Kidney (tissue), 14 donors: Measurements from ENCODE around the gene LORICRIN. TPM values are rescaled to one million over a fixed set of nuclear protein-coding genes. Genes with fewer than 3 reads are reported as not detected.

Source experiments
- DNase-seq, 5 donors: peaks; one replicate each; pipeline ENCODE4 v3.0.0-alpha.2; 2013 to 2020
- FAIRE-seq: peaks from 2 replicates; lab custom pipeline; 2012; peaks lifted over from hg19 to GRCh38; lab: Jason Lieb, UNC
- H3K27ac ChIP-seq, 2 donors: one replicate each; pipeline ENCODE4 v1.7.0; 2013; ENCODE audit warnings: low read depth in 2 of 2, low read length in 2 of 2, inconsistent platforms in 1 of 2
- H3K27me3 ChIP-seq: one replicate; pipeline ENCODE4 v1.7.1; 2013; ENCODE audit warnings: low read length, inconsistent platforms; ENCODE audit not compliant: control insufficient read depth, insufficient read depth
- H3K36me3 ChIP-seq, 3 donors: one replicate each; pipeline versions ENCODE4 v1.7.0 to v1.7.1; 2013; ENCODE audit warnings: low read length in 3 of 3, control low read depth in 1 of 3, inconsistent platforms in 1 of 3; ENCODE audit not compliant: insufficient read depth in 3 of 3, control insufficient read depth in 2 of 3
- H3K4me1 ChIP-seq, 3 donors: one replicate each; pipeline versions ENCODE4 v1.7.0 to v1.7.1; 2013; ENCODE audit warnings: low read length in 3 of 3, inconsistent platforms in 1 of 3, low read depth in 1 of 3; ENCODE audit not compliant: control insufficient read depth in 2 of 3, insufficient read depth in 2 of 3
- H3K4me3 ChIP-seq, 3 donors: one replicate each; pipeline versions ENCODE4 v1.7.0 to v1.8.1; 2013; ENCODE audit warnings: low read length in 3 of 3, control low read depth in 1 of 3, inconsistent platforms in 1 of 3
- H3K9ac ChIP-seq, 3 donors: one replicate each; pipeline versions ENCODE4 v1.7.0 to v1.7.1; 2013; ENCODE audit warnings: low read length in 3 of 3, control low read depth in 1 of 3, inconsistent platforms in 1 of 3
- H3K9me3 ChIP-seq, 3 donors: one replicate each; pipeline versions ENCODE4 v1.7.0 to v1.7.1; 2013; ENCODE audit warnings: low read length in 3 of 3, control low read depth in 1 of 3, inconsistent platforms in 1 of 3; ENCODE audit not compliant: control insufficient read depth in 2 of 3, insufficient read depth in 1 of 3
- intact Hi-C: fragments of 100-400 bp; cut with DNase I; formaldehyde crosslinking; loops from one replicate; pipeline ENCODE4 v1.11.1; 2022
- polyA plus RNA-seq: library from polyadenylated mRNA; stranded (reverse); fragments of 350-450 nt; fragmentation: Illumina TruSeq; extraction: RNeasy Lipid Tissue Mini Kit (QIAGEN cat#74804); gene quantifications from one replicate; pipeline ENCODE4 v1.2.3, GENCODE V29; 2014; ENCODE audit warnings: low read depth, low replicate concordance; ENCODE audit not compliant: insufficient read depth
- total RNA-seq: library from RNA; stranded (reverse); fragmentation: NEBNext Ultra II Directional; extraction: Animal tissue kit (Norgen Biotek cat#: 25700); gene quantifications from one replicate; pipeline ENCODE4 v1.2.1, GENCODE V29; 2021
- TF ChIP-seq, protein P1 (sequence below): IDR thresholded peaks from 3 replicates; pipeline ENCODE4 v1.5.1; 2012; ENCODE audit warnings: mild to moderate bottlenecking, moderate library complexity, borderline replicate concordance; ENCODE audit not compliant: insufficient read depth; ENCODE audit errors: extremely low read depth
- donor health status: control.
- donor health status: control.
- donor health status: control.
- donor health status: control.
- donor health status: control.
- donor health status: DM: yes; HTN: yes; CAD: no.
- donor health status: Normal renal cell carcinoma (clear cell type).

LORICRIN gene
- total and polyA plus RNA-seq, 2 donors from 2014 or later, result not detected

DNA sequence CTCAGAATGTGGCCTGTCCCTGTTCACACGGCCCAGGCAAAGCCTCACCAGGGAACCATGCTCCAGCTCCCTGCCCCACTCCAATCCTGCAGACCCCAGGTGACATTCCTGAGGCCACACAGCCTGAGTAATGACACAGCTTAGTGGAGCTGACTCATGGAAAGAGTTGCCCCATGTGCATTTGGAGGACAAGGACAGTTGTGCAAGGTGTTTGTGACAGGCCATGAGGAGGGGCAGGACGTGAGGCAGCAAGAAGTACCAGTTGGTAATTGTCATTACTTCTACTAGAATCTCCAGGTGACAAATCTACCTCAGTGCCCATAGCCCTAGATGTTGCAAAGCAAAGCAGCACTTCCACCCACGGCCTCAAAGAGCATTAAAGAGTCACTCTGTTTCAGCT lies 26.9 kb upstream of the LORICRIN start:
- no peaks in the 10 kb centered on the region for H3K27me3 ChIP-seq
- intact Hi-C loops, result no loop called here
- DNase-seq (no peak), FAIRE-seq (no peak)
- H3K4me1 ChIP-seq, result no peaks in the 10 kb centered on the region
- H3K36me3 ChIP-seq, result no peaks in the 10 kb centered on the region
- H3K27ac ChIP-seq, result no peak overlapping the region
- no peak overlapping the region for H3K9ac ChIP-seq
- no peak overlapping the region for H3K4me3 ChIP-seq
- no peaks in the 10 kb centered on the region for H3K9me3 ChIP-seq
- TF ChIP-seq, protein P1, sequence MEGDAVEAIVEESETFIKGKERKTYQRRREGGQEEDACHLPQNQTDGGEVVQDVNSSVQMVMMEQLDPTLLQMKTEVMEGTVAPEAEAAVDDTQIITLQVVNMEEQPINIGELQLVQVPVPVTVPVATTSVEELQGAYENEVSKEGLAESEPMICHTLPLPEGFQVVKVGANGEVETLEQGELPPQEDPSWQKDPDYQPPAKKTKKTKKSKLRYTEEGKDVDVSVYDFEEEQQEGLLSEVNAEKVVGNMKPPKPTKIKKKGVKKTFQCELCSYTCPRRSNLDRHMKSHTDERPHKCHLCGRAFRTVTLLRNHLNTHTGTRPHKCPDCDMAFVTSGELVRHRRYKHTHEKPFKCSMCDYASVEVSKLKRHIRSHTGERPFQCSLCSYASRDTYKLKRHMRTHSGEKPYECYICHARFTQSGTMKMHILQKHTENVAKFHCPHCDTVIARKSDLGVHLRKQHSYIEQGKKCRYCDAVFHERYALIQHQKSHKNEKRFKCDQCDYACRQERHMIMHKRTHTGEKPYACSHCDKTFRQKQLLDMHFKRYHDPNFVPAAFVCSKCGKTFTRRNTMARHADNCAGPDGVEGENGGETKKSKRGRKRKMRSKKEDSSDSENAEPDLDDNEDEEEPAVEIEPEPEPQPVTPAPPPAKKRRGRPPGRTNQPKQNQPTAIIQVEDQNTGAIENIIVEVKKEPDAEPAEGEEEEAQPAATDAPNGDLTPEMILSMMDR, result no peak

DNA sequence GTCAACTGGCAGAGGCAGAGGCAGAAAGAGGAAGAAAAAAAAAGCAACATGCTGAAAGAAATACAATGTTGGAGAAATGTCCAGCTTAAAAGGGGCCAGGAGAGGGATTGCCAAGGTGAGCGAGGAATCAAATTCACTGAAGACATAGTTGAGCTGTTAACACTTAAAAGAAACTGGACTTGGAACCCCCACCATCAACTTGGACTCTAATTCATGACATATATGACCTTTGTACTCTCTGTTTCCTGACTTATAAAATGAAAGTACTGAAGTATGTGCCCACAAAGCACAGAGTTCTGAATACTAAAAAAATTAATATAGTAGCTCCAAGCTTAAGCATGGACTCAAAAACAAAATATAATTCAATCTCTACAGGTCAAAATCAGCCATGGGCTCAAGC lies 26.0 kb upstream of the LORICRIN start:
- TF ChIP-seq, protein P1, result no peak
- H3K27ac ChIP-seq, result no peak overlapping the region
- no peaks in the 10 kb centered on the region for H3K36me3 ChIP-seq
- no peak overlapping the region for H3K4me3 ChIP-seq
- no peak for DNase-seq
- no peaks in the 10 kb centered on the region for H3K4me1 ChIP-seq
- no peak overlapping the region for H3K9ac ChIP-seq
- H3K9me3 ChIP-seq, result no peaks in the 10 kb centered on the region
- H3K27me3 ChIP-seq, result no peaks in the 10 kb centered on the region
- no peak for FAIRE-seq
- intact Hi-C loops, result no loop called here

DNA sequence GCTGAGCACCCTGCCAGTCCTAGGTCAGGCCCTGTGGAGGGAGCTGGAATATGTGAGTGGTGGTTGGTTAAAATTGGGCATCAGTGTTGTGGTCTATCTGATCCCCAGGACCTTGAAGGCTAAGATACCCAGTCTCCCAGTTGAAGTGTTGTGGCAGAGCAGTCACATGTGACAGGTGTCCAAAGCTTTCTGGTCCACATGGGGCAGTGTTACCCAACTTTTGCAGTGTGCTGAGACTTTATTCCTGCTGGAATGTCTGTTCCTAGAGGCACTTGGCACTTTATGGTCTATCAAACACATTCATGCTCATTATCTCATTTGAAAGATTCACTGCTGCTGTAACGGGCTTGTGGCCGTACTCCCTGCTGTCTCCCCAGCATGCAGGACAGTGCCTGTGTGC lies 21.0 kb upstream of the LORICRIN start:
- no peaks in the 10 kb centered on the region for H3K9me3 ChIP-seq
- H3K4me1 ChIP-seq, result no peaks in the 10 kb centered on the region
- peak in 2 of 5 donors; percentile 25 to 51 for DNase-seq
- H3K36me3 ChIP-seq, result no peaks in the 10 kb centered on the region
- H3K27ac ChIP-seq, result no peak overlapping the region
- intact Hi-C loops, result no loop called here
- no peaks in the 10 kb centered on the region for H3K27me3 ChIP-seq
- H3K9ac ChIP-seq, result no peak overlapping the region
- FAIRE-seq, result no peak
- H3K4me3 ChIP-seq, result no peak overlapping the region
- TF ChIP-seq, protein P1, result no peak

DNA sequence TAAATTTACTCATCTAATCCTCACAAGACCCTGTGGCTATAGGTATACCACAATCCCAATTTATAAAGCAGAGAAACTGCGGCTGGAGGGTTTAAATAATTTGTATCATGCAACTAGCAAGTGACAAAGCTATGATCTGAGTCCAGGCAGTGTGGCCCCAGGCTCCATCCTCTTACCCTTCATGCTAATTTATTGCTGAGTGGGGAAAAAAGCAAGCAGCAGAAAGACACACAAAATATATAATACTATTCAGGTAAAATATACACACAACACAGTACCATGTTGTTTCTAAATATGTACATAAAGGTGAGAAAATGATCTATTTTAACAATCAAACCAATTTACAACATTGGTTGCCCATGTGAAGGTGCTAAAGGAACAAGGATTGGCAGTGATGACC lies 17.3 kb upstream of the LORICRIN start:
- no peaks in the 10 kb centered on the region for H3K27me3 ChIP-seq
- intact Hi-C loops, result no loop called here
- no peak for FAIRE-seq
- no peak overlapping the region for H3K27ac ChIP-seq
- DNase-seq, result no peak
- no peaks in the 10 kb centered on the region for H3K9me3 ChIP-seq
- no peak overlapping the region for H3K9ac ChIP-seq
- H3K4me3 ChIP-seq, result no peak overlapping the region
- no peaks in the 10 kb centered on the region for H3K36me3 ChIP-seq
- TF ChIP-seq, protein P1, result no peak
- H3K4me1 ChIP-seq, result no peaks in the 10 kb centered on the region
